Brain microvascular endothelial cell (primary cell): ENCODE results near the gene TMPRSS3.

ENCODE experiments used
- DNase-seq: peaks from one replicate; pipeline ENCODE4 v3.0.0-alpha.2; 2020
- H3K27ac ChIP-seq: fragments of 250-450 bp; sonication (Bioruptor Pico); 2 replicates; pipeline ENCODE4 v1.5.1; 2020; ENCODE audit warnings: mild to moderate bottlenecking, moderate library complexity
- H3K27me3 ChIP-seq: fragments of 250-450 bp; sonication (Bioruptor Pico); replicated peaks from 2 replicates; pipeline ENCODE4 v1.5.1; 2020; ENCODE audit warnings: mild to moderate bottlenecking
- H3K36me3 ChIP-seq: fragments of 250-450 bp; sonication (Bioruptor Pico); replicated peaks from 2 replicates; pipeline ENCODE4 v1.5.1; 2020; ENCODE audit warnings: mild to moderate bottlenecking
- H3K4me3 ChIP-seq: 2 replicates; pipeline ENCODE4 v1.5.1; 2011; ENCODE audit warnings: low read depth, mild to moderate bottlenecking, control low read depth, low read length, moderate library complexity
- in situ Hi-C: cut with HindIII; loops from 2 replicates; pipeline ENCODE4 v1.10.0; 2017; ENCODE audit warnings: low sequenced_read_pairs, low pct_ligation_motif_present
- TF ChIP-seq, protein P1 (sequence below): IDR thresholded peaks from 2 replicates; pipeline ENCODE4 v1.5.1; 2011; ENCODE audit warnings: low read depth, mild to moderate bottlenecking, moderate library complexity, low read length, control low read depth, inconsistent platforms; ENCODE audit errors: missing control alignments

TMPRSS3 gene

DNA sequence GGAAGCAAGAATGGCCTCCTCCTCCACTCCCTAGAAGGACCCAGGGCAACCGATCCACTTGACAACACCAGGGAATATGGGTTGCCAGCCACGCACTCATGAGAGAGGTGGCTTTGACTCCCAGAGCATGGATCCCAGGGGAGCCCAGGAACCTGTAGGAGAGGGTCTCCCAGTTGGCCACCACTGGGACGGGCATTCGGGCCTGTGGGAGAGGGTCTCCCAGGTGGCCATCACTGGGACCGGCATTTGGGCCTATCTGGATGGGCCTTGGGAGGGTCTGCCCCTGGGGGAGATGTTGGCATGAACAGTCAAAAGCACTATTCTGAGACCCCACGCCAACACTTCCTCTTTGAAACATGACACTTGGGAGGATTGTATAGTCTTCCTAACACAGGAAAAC lies 30.1 kb downstream of the TMPRSS3 start:
- Histone ChIP-seq H3K27me3 (no peaks in the 10 kb centered on the region), H3K27ac (no peak overlapping the region), H3K36me3 (no peaks in the 10 kb centered on the region), H3K4me3 (no peak overlapping the region)
- TF ChIP-seq, protein P1, sequence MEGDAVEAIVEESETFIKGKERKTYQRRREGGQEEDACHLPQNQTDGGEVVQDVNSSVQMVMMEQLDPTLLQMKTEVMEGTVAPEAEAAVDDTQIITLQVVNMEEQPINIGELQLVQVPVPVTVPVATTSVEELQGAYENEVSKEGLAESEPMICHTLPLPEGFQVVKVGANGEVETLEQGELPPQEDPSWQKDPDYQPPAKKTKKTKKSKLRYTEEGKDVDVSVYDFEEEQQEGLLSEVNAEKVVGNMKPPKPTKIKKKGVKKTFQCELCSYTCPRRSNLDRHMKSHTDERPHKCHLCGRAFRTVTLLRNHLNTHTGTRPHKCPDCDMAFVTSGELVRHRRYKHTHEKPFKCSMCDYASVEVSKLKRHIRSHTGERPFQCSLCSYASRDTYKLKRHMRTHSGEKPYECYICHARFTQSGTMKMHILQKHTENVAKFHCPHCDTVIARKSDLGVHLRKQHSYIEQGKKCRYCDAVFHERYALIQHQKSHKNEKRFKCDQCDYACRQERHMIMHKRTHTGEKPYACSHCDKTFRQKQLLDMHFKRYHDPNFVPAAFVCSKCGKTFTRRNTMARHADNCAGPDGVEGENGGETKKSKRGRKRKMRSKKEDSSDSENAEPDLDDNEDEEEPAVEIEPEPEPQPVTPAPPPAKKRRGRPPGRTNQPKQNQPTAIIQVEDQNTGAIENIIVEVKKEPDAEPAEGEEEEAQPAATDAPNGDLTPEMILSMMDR: no peak
- DNase-seq: no peak
- in situ Hi-C loops: no loop called here

DNA sequence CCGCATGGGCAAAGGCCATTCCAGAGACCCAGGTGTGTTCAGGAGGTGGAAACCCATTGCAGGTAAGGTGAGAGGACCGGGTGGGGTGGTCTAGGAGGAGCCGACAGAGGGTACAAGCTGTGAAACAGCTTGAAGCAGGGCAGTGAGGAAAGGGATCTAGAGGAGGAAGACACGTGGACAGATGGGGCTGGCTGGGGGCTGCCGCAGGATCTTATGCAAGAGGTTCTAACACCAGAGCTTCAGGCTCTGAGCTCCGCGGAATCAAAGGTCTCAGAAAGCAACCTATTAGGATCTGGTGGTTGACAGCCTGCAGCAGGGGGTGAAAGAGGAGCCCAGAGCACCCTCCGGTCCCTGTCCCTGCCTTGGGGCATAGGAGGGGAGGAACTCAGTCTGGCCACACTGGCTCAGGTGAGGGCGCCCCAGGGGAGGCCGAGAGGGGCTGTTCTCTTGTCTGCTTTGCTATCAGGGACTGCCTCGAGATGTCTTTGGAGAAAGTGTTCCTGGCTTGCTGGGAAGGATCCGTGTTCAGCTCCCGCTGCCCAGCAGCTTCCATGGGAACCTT lies 31.5 kb downstream of the TMPRSS3 start:
- DNase-seq: no peak
- Histone ChIP-seq H3K4me3 (no peak overlapping the region), H3K36me3 (no peaks in the 10 kb centered on the region), H3K27ac (no peak overlapping the region), H3K27me3 (no peaks in the 10 kb centered on the region)
- in situ Hi-C loops: no loop called here
- TF ChIP-seq, protein P1: no peak

DNA sequence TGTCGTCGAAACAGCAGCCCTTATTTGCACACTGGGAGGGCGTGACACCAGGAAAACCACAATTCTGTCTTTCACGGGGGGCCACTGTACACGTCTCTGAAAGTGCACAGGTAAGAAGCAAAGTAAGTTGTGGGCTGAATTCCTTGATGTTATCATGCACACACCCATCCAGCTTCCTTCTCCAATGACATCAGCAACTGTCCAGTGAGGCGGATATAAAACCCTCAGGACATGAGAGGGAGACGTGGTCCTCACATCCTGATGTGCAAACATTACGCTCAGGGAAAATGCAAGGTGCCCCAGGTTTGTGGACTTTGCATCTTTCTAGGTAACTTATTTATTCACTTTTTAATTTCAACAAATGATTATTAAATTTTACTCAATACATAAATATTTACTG lies 32.5 kb downstream of the TMPRSS3 start:
- Histone ChIP-seq H3K27me3 (no peaks in the 10 kb centered on the region), H3K27ac (no peak overlapping the region), H3K36me3 (no peaks in the 10 kb centered on the region), H3K4me3 (no peak overlapping the region)
- no peak for DNase-seq
- TF ChIP-seq, protein P1: no peak
- in situ Hi-C loops: no loop called here

DNA sequence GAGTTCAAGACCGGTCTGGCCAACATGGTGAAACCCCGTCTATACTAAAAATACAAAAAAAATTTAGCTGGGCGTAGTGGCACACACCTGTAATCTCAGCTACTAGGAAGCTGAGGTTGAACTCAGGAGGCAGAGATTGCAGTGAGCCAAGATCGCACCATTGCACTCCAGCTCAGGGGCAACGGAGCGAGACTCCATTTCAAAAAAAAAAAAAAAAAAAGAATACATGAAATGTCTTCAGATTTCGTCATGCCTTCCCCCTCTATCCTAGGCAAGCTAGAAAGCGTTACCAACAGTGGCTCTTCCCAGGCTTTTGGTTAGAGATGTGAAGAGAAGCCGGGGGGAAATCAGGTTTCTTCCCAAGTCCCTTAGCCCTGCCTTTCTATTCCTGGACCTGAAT lies 33.2 kb downstream of the TMPRSS3 start:
- DNase-seq: no peak
- Histone ChIP-seq H3K27me3 (no peaks in the 10 kb centered on the region), H3K27ac (no peak overlapping the region), H3K4me3 (no peak overlapping the region), H3K36me3 (no peaks in the 10 kb centered on the region)
- in situ Hi-C loops: no loop called here
- TF ChIP-seq, protein P1: no peak

DNA sequence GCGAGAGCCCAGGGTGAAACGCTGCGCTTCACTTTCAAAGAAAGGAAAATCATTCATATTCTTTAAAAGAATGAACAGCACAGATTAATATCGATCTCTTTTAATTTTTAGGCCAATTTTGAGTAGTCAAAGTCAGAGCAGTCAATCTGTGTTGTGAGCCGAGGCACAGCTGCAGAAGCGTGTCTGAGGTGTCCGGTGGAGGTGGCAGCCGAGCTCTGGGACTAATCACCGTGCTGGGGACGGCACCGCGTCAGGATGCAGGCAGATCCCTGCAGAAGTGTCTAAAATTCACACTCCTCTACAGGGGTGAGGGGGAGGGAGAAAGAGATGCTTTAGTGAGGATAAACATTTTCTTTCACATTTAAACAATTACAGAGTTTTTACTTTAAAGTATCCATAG lies 33.7 kb downstream of the TMPRSS3 start:
- in situ Hi-C loops: no loop called here
- no peaks in the 10 kb centered on the region for H3K36me3 ChIP-seq
- H3K27me3 ChIP-seq: no peaks in the 10 kb centered on the region
- no peak for DNase-seq
- TF ChIP-seq, protein P1: no peak
- no peak overlapping the region for H3K4me3 ChIP-seq
- H3K27ac ChIP-seq: no peak overlapping the region

DNA sequence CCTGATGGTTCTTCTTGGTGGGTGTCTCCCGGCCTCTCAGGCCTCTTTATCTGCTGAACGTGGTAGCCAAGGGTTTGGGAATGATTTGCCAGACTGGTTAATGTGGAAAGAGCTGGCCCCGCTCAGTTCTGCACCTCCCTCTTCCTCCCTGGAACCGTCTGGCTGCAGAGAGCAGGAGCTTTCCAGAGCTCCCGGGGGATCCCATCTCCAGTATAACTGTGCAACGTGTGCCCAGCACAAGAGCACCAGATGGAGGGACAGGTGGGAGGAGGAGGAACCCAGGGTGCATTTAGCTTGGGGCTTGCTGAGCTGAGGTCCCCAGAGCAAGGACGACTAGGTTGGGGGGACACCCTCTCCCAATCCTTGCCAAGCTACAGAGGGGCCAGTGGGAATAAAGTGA lies 34.6 kb downstream of the TMPRSS3 start:
- no peak overlapping the region for H3K4me3 ChIP-seq
- H3K27me3 ChIP-seq: no peaks in the 10 kb centered on the region
- TF ChIP-seq, protein P1: no peak
- no peak for DNase-seq
- no peaks in the 10 kb centered on the region for H3K36me3 ChIP-seq
- in situ Hi-C loops: no loop called here
- H3K27ac ChIP-seq: no peak overlapping the region
